SK-N-SH (cell line): ENCODE data around the gene ARTN. TPM values are rescaled to one million over a fixed set of nuclear protein-coding genes. Genes with fewer than 3 reads are reported as not detected.

Experiments used
- CTCF ChIA-PET: fragments of 300-600, 350-600 bp; formaldehyde crosslinking; extraction: SDS; loops from one replicate; lab custom pipeline; 2021; lab: Yijun Ruan, JAX
- POLR2A ChIA-PET: fragments of 350-600 bp; sonication (Branson Sonifier 250); formaldehyde crosslinking; extraction: SDS; loops from one replicate; lab custom pipeline; 2020; ENCODE audit warnings: antibody characterized with exemption, inconsistent platforms; lab: Yijun Ruan, JAX
- DNase-seq: peaks from one replicate; pipeline ENCODE4 v3.0.0; 2012
- H2AFZ ChIP-seq: fragments of 200-600 bp; sonication (generic); 2 replicates; pipeline ENCODE4 v1.8.1; 2016; ENCODE audit warnings: antibody characterized with exemption, mild to moderate bottlenecking, low read depth
- H3F3A ChIP-seq: fragments of 200-600 bp; sonication (generic); replicated peaks from 2 replicates; pipeline ENCODE3; 2016; ENCODE audit warnings: antibody characterized with exemption, mild to moderate bottlenecking; ENCODE audit not compliant: insufficient read depth
- H3K27ac ChIP-seq, 2 experiments: fragments of 200-500 bp in 1 of 2; fragments of 200-600 bp in 1 of 2; sonication (Bioruptor generic) in 1 of 2; sonication (generic), shearing (Covaris generic) in 1 of 2; 2 replicates each; pipeline versions ENCODE4 v1.5.1 to v1.6.1; 2014 to 2016; ENCODE audit warnings: low read depth in 2 of 2, inconsistent platforms in 1 of 2, low read length in 1 of 2, mild to moderate bottlenecking in 1 of 2, mixed read lengths in 1 of 2
- H3K27me3 ChIP-seq: fragments of 200-600 bp; sonication (generic), shearing (Covaris generic); 2 replicates; pipeline ENCODE4 v1.6.1; 2016; ENCODE audit warnings: mixed run types; ENCODE audit not compliant: insufficient read depth
- H3K36me3 ChIP-seq, 2 experiments: fragments of 200-500 bp in 1 of 2; fragments of 200-600 bp in 1 of 2; sonication (Bioruptor generic) in 1 of 2; sonication (generic) in 1 of 2; replicated peaks in 1 of 2; 2 replicates each; pipeline versions ENCODE3 to v1.5.1; 2014 to 2016; ENCODE audit warnings: low read length in 1 of 2, mild to moderate bottlenecking in 1 of 2; ENCODE audit not compliant: insufficient read depth in 2 of 2, control insufficient read depth in 1 of 2
- H3K4me1 ChIP-seq, 2 experiments: fragments of 200-500 bp in 1 of 2; fragments of 200-600 bp in 1 of 2; sonication (Bioruptor generic) in 1 of 2; sonication (generic), shearing (Covaris generic) in 1 of 2; 2 replicates each; pipeline versions ENCODE4 v1.5.1 to v1.6.1; 2014 to 2016; ENCODE audit warnings: low read depth in 1 of 2, low read length in 1 of 2, mixed run types in 1 of 2; ENCODE audit not compliant: insufficient read depth in 2 of 2, control insufficient read depth in 1 of 2
- H3K4me2 ChIP-seq: fragments of 200-600 bp; sonication (generic), shearing (Covaris generic); 2 replicates; pipeline ENCODE4 v1.6.1; 2017; ENCODE audit warnings: mixed run types
- H3K4me3 ChIP-seq, 2 experiments: fragments of 200-500 bp in 1 of 2; fragments of 200-600 bp in 1 of 2; sonication (Bioruptor generic) in 1 of 2; sonication (generic), shearing (Covaris generic) in 1 of 2; 2 replicates each; pipeline versions ENCODE4 v1.5.1 to v1.8.1; 2014 to 2016; ENCODE audit warnings: low read depth in 2 of 2, inconsistent platforms in 1 of 2, low read length in 1 of 2, mild to moderate bottlenecking in 1 of 2, mixed read lengths in 1 of 2, moderate library complexity in 1 of 2
- H3K79me2 ChIP-seq: fragments of 200-600 bp; sonication (generic); 2 replicates; pipeline ENCODE4 v1.8.1; 2017; ENCODE audit warnings: mild to moderate bottlenecking; ENCODE audit not compliant: insufficient read depth
- H3K9ac ChIP-seq: fragments of 200-600 bp; sonication (generic); 2 replicates; pipeline ENCODE4 v1.6.1; 2017; ENCODE audit warnings: mixed run types
- H3K9me2 ChIP-seq: fragments of 200-600 bp; sonication (generic); 2 replicates; pipeline ENCODE4 v1.6.1; 2017; ENCODE audit warnings: mixed run types
- H3K9me3 ChIP-seq: fragments of 200-600 bp; sonication (generic); 2 replicates; pipeline ENCODE4 v1.6.1; 2017; ENCODE audit warnings: mixed run types, mild to moderate bottlenecking, moderate library complexity
- H4K20me1 ChIP-seq: fragments of 200-600 bp; sonication (generic); 2 replicates; pipeline ENCODE4 v1.6.1; 2017; ENCODE audit warnings: mild to moderate bottlenecking, mixed run types; ENCODE audit not compliant: insufficient read depth
- CTCF ChIP-seq: fragments of 200-600 bp; sonication (generic); IDR thresholded peaks from 2 replicates; pipeline ENCODE4 v1.6.1; 2017; ENCODE audit warnings: antibody characterized with exemption, mild to moderate bottlenecking, moderate library complexity
- EZH2phosphoT487 ChIP-seq: fragments of 200-600 bp; sonication (generic); IDR thresholded peaks from 2 replicates; pipeline ENCODE4 v1.6.1; 2017; ENCODE audit warnings: low read depth, mixed run types, mild to moderate bottlenecking, antibody characterized with exemption, moderate library complexity, borderline replicate concordance
- FOXJ3 ChIP-seq: sonication (generic); formaldehyde crosslinking; IDR thresholded peaks from 2 replicates; pipeline ENCODE4 v1.5.1; 2020; ENCODE audit warnings: mild to moderate bottlenecking, missing genetic modification reagents
- FOXM1 ChIP-seq: IDR thresholded peaks from 2 replicates; pipeline ENCODE4 v1.4.0; 2012; ENCODE audit warnings: low read depth, mild to moderate bottlenecking
- GATA2 ChIP-seq: sonication (generic); formaldehyde crosslinking; IDR thresholded peaks from 2 replicates; pipeline ENCODE4 v1.5.0; 2020; ENCODE audit warnings: mild to moderate bottlenecking, missing genetic modification reagents
- JUND ChIP-seq: IDR thresholded peaks from 2 replicates; pipeline ENCODE4 v1.4.0; 2012
- MEF2A ChIP-seq: IDR thresholded peaks from 2 replicates; pipeline ENCODE4 v1.4.0; 2012; ENCODE audit warnings: low read depth, borderline replicate concordance
- POLR2AphosphoS5 ChIP-seq: IDR thresholded peaks from 2 replicates; pipeline ENCODE4 v1.6.1; 2012; ENCODE audit warnings: low read depth, low read length
- RCOR1 ChIP-seq: fragments of 150-350 bp; IDR thresholded peaks from 2 replicates; pipeline ENCODE4 v1.6.1; 2017; ENCODE audit warnings: antibody characterized with exemption, low read length
- SMC3 ChIP-seq: IDR thresholded peaks from 2 replicates; pipeline ENCODE4 v1.6.1; 2012; ENCODE audit warnings: low read depth, low read length, improper control_type of control experiment
- TAF1 ChIP-seq: IDR thresholded peaks from 2 replicates; pipeline ENCODE4 v1.6.1; 2012; ENCODE audit warnings: low read depth, mild to moderate bottlenecking, low read length, moderate library complexity, borderline replicate concordance
- WGBS: methylation state at CpG from one replicate; pipeline ENCODE4 v1.1.6; 2017; ENCODE audit warnings: low lambda C conversion rate; 5-methylcytosine and 5-hydroxymethylcytosine counted together
- polyA plus RNA-seq, 3 experiments: library from polyadenylated mRNA; depleted of rRNA; stranded (reverse); fragments of >200 nt; gene quantifications; 2 replicates each; pipeline ENCODE4 v1.2.3, GENCODE V29; 2012
- TF ChIP-seq, protein P1 (sequence below): IDR thresholded peaks from 2 replicates; pipeline ENCODE4 v1.4.0; 2012; ENCODE audit warnings: low read depth
- TF ChIP-seq, protein P2 (sequence below): fragments of 150-350 bp; IDR thresholded peaks from 2 replicates; pipeline ENCODE4 v1.6.1; 2017; ENCODE audit warnings: antibody characterized with exemption, low read length, low read depth, borderline replicate concordance
- TF ChIP-seq, protein P3 (sequence below): fragments of 150-350 bp; IDR thresholded peaks from 2 replicates; pipeline ENCODE4 v1.6.1; 2016; ENCODE audit warnings: mild to moderate bottlenecking, low read depth, low read length
- TF ChIP-seq, protein P4 (sequence below): IDR thresholded peaks from 2 replicates; pipeline ENCODE4; 2012

Gene ARTN
- polyA plus RNA-seq, 1 of the 3 experiments (the other 2 are of a cell fraction): 0.69 TPM

DNA sequence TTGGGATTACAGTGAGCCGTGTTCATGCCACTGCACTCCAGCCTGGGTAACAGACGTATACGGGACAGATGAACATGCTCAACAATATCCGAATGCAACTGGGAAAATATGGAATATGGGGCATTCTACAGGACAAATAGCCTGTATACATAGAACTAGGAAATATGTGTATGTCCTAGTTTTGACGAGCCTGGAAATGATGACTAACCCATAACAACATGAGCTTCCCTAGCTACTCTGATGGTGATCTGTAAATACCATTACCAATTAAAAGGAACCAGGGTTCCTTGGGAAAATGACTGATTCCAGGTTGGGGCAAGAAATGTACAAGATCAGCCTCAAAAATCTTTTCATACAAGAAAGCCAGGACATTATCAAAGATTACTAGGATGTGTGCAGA is 42.8 kb upstream of the ARTN start:
- CTCF ChIA-PET: interaction anchor here (0.7 to 1.9 kb wide), 5 partner anchors 20 to 127 kb away, joined by 3 to 6 read pairs (median 3); no protein-coding TSS in a partner anchor
- DNase-seq: no peak
- Histone ChIP-seq H3K4me1 (0 out of 4 replicates have a peak, but pooled peaks cover 0 to 5% of the 10 kb centered on the region in 2 experiments), H3K36me3 (peaks cover 0 to 3% of the 10 kb centered on the region in 2 experiments), H3K27ac (peak overlapping the region in 1 of 2 experiments; percentile 24; a peak in 2 of 4 replicates), H3K4me2 (no peak overlapping the region), H3K9me3 (no peaks in the 10 kb centered on the region), H3K4me3 (no peak overlapping the region), H3K9ac (no peak overlapping the region), H3K79me2 (no peaks in the 10 kb centered on the region), H3K9me2 (no peaks in the 10 kb centered on the region), H3F3A (peaks cover 5% of the 10 kb centered on the region), H4K20me1 (no peaks in the 10 kb centered on the region), H2AFZ (no peak overlapping the region), H3K27me3 (no peaks in the 10 kb centered on the region)
- POLR2A ChIA-PET: no interaction called here
- 86% methylated on average over 5 of the region's 5 CpGs for WGBS
- TF ChIP-seq, protein P1, sequence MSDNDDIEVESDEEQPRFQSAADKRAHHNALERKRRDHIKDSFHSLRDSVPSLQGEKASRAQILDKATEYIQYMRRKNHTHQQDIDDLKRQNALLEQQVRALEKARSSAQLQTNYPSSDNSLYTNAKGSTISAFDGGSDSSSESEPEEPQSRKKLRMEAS: no peak
- TF ChIP-seq FOXM1 (no peak), TAF1 (no peak), POLR2AphosphoS5 (no peak), EZH2phosphoT487 (no peak), SMC3 (no peak), GATA2 (CRISPR knock-in tag) (no peak)
- TF ChIP-seq, protein P2, sequence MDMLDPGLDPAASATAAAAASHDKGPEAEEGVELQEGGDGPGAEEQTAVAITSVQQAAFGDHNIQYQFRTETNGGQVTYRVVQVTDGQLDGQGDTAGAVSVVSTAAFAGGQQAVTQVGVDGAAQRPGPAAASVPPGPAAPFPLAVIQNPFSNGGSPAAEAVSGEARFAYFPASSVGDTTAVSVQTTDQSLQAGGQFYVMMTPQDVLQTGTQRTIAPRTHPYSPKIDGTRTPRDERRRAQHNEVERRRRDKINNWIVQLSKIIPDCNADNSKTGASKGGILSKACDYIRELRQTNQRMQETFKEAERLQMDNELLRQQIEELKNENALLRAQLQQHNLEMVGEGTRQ: no peak

GRCh38 chr1:43893006-43893405 is 40.6 kb upstream of the ARTN start:
- 0 out of 4 replicates have a peak, but pooled peaks cover 0 to 5% of the 10 kb centered on the region in 2 experiments for H3K4me1 ChIP-seq
- no peaks in the 10 kb centered on the region for H3K79me2 ChIP-seq
- H2AFZ ChIP-seq: no peak overlapping the region
- ChIA-PET POLR2A (no interaction called here), CTCF (interaction anchor here (0.7 to 1.0 kb wide), 5 partner anchors 9 to 143 kb away, joined by 3 to 6 read pairs (median 3); no protein-coding TSS in a partner anchor)
- WGBS: no CpG with 5 or more reads among the region's 1 CpG
- H3K9me2 ChIP-seq: no peaks in the 10 kb centered on the region
- H3K9me3 ChIP-seq: no peaks in the 10 kb centered on the region
- H3K4me3 ChIP-seq: no peak overlapping the region
- no peak overlapping the region for H3K4me2 ChIP-seq
- peaks cover 0 to 6% of the 10 kb centered on the region in 2 experiments for H3K36me3 ChIP-seq
- TF ChIP-seq FOXJ3 (no peak), RCOR1 (no peak)
- H3F3A ChIP-seq: peaks cover 5% of the 10 kb centered on the region
- DNase-seq: no peak
- no peaks in the 10 kb centered on the region for H3K27me3 ChIP-seq
- H3K9ac ChIP-seq: no peak overlapping the region
- H3K27ac ChIP-seq: no peak overlapping the region
- no peaks in the 10 kb centered on the region for H4K20me1 ChIP-seq

DNA sequence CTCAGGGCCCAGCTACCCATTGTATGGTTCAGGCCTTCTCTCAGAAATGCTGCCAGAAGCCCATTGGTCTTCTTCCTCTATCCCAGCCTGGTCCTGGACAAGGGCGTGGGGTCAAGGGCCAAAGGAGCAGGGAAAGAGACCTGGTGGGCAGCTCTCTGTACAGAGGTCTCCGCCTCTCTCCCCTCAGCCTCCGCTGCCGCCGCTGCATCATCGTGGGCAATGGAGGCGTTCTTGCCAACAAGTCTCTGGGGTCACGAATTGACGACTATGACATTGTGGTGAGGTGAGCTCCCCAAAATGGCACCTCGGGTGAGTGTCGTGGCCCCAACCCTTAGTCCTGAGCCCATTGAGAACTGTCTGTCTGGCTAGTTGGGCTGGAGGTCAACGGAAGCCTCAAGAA is 34.6 kb upstream of the ARTN start:
- Histone ChIP-seq H3K9me3 (no peaks in the 10 kb centered on the region), H3K36me3 (peaks cover 0 to 21% of the 10 kb centered on the region in 2 experiments), H3K4me1 (no peaks in the 10 kb centered on the region), H3K27ac (no peak overlapping the region), H3K9ac (no peak overlapping the region), H3K27me3 (no peaks in the 10 kb centered on the region), H3K9me2 (no peaks in the 10 kb centered on the region), H2AFZ (no peak overlapping the region), H3K79me2 (no peaks in the 10 kb centered on the region), H3F3A (no peaks in the 10 kb centered on the region), H3K4me2 (no peak overlapping the region), H4K20me1 (no peaks in the 10 kb centered on the region), H3K4me3 (no peak overlapping the region)
- ChIA-PET POLR2A (interaction anchor here (1.6 kb wide), 1 partner anchor 13 kb away, joined by 3 read pairs; no protein-coding TSS in a partner anchor), CTCF (interaction anchor here (1.5 to 2.6 kb wide), 3 partner anchors 36 to 135 kb away, joined by 3 to 13 read pairs (median 9); no protein-coding TSS in a partner anchor)
- DNase-seq: no peak
- 100% methylated on average over 5 of the region's 12 CpGs for WGBS
- TF ChIP-seq CTCF (no peak), MEF2A (no peak), JUND (no peak)
- TF ChIP-seq, protein P3, sequence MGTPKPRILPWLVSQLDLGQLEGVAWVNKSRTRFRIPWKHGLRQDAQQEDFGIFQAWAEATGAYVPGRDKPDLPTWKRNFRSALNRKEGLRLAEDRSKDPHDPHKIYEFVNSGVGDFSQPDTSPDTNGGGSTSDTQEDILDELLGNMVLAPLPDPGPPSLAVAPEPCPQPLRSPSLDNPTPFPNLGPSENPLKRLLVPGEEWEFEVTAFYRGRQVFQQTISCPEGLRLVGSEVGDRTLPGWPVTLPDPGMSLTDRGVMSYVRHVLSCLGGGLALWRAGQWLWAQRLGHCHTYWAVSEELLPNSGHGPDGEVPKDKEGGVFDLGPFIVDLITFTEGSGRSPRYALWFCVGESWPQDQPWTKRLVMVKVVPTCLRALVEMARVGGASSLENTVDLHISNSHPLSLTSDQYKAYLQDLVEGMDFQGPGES: no peak
- TF ChIP-seq, protein P4, sequence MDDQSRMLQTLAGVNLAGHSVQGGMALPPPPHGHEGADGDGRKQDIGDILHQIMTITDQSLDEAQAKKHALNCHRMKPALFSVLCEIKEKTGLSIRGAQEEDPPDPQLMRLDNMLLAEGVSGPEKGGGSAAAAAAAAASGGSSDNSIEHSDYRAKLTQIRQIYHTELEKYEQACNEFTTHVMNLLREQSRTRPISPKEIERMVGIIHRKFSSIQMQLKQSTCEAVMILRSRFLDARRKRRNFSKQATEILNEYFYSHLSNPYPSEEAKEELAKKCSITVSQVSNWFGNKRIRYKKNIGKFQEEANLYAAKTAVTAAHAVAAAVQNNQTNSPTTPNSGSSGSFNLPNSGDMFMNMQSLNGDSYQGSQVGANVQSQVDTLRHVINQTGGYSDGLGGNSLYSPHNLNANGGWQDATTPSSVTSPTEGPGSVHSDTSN: no peak
